HG03520 (cell line): ENCODE data around the gene GABBR2.

Source experiments
- ATAC-seq: cut with Tn5 transposase; IDR thresholded peaks from one replicate; pipeline ENCODE4 v1.9.1; 2021; ENCODE audit warnings: mild to moderate bottlenecking, moderate library complexity; ENCODE audit not compliant: unreplicated experiment

The GABBR2 gene

DNA sequence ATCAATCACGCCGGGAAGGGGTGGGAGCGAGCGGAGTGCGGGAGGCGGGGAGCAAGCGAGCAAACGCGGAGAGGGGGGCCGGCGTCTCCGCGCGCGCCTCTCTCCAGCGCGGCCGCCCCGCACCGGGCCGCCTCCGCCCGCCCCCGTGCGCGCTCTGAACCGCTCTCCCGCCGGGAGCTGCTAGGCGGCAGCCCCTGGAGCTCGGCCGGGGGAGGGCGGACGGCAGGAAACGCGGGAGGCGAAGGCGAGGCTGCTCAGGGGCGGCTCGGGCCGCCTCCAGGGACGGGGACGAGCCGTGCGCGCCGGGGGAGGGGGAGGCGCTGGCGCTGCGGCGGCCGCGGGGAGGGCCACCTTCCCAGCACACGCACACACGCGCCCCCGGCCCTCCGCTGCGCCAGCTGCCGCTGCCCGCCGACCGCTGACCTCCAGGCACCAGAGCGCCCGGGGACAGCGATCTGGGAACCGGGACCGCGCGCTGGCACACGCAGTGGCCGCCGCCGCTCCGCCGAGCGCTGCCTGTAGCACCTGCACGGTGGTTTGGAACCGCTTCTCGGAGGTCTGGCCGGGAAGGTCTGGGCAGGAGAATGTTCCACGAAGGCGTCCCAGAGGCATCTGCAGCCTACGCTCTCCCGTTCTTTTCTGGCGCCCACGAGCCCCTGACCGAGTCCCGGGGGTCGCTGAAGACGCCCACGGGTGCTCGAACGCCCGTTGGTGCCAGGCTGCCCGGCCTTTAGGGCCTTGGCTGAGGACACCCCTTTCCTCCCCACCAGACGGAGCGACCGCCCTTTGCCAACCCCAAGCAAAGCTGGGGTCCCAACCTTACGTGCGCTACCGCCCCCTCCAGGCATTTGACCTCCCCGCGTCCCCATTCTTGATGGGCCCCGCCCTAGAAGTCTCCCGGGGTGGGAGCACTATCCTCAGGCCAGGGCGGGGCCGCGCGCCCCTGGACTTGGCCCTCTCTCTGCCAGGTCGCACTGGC, at the start of gene GABBR2:
Gene GABBR2, minus strand, starts transcription at position 3 of the 979 bp plus-strand sequence. CDS start 198 bp downstream, outside the sequence.
- ATAC-seq: no peak

DNA sequence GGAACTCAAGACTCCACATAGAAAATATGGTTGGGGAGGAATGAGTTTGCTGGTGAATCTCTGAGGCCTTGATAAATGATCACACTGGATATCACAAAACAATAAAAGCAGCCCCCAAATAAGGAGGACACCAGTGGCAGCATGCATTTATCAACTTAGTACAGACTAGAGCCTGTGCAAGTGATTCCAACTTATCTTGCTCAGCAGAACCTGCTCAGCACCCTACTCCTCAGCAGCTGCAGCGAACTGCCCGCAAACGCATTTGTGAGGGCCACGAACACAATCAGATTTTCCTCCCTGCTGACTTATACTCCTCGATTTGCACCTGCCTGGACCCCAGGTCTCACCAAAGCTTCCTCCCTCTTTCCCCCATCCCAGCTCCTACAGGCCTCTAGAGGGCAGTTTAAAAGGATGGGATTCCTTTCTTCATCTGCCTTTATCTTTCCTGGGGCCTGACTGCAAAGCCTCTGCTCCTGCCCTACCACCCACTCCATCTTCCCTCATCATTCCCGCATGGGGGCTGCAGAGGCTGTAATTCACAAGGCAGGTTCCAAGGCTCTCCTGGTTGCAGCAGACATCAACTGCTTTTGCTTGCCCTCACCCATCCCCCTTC, 46.4 kb upstream of the GABBR2 start:
- no peak for ATAC-seq

DNA sequence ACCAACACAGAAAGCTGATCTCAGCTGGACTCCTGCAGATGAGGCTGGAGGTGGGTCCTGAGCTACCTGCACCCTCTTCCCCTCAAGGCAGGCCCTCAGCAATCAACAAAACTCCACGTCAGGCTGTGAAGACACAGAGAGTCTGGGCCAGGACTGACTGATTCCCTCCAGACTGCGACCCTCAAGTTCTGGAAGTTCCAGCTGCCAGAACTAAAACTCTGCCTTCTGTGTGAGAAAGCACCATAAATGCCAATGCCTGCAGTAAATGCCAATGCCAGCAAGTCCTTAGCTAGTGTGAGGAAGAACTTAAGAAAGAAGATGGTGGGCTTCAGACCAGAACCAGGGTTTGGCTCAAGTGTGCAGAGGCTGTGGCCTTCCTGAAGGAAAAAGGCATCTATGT, 42.5 kb upstream of the GABBR2 start:
- ATAC-seq: no peak

DNA sequence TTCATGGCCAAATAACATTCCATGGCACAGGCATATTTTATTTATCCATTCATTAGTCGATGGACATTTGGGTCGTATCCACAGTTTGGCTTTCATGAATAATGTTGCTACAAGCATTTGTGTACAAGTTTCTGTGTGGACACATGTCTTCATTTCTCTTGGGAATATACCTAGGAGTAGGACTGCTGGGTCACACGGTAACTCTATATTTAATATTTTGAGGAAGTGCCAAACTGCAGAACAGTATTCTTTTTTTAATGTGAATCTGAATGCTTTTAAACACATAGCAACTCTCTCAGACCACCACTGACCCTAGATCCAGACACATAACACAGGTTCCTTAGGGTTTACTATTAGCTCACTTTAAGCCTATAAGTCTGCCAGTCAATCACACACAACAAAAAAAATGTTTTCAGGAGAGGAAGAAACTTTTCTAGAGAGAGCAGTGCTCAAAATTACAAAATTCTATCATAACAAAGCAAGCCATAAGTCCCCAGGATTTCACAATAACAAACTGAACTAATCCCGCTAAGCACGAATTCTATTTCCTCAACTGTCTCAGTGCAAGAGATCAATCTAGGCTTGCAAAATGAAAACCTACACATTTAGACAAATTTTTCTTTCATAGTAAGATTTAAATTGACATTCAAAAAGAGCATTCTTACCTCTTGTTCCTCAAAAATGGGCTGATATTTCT, 41.8 kb upstream of the GABBR2 start:
- no peak for ATAC-seq

DNA sequence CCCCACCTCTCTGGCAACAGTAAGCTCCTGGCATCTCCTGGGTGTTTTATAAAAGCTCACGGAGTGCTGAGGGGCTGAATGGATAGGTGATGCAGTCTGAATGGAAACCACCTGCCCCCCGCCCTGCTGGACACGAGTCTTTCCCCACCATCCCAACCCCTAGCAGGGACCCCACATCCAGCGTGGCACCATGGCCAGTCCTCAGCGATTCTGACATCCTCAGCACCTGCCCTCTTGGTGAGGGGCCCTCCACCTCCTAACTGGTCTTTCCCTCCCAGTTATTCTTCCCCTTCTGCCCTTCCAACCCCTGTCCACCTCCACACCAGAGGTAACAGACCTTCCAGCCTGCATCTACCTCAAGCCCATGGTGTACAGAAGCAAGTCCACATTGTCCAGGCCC, 38.7 kb upstream of the GABBR2 start:
- ATAC-seq: no peak

DNA sequence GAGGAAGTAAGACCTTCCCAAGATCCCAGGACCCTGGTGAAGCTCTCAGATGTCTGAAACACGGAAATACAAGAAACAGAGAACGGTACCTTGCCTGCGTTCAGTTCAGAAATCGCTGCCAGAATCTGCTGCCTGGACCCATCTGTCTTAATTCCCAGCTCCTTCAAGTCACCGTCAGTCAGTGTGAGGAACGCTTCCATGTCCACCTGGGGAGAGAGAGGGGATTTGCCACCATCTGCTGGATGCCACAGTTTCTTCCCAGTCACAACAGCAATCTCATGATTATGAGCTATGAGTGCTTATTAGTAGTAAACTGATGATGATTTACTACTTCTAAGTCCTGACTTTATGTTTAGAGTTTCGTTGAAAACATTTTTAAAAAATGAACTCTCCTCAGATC, 36.7 kb upstream of the GABBR2 start:
- ATAC-seq: no peak

DNA sequence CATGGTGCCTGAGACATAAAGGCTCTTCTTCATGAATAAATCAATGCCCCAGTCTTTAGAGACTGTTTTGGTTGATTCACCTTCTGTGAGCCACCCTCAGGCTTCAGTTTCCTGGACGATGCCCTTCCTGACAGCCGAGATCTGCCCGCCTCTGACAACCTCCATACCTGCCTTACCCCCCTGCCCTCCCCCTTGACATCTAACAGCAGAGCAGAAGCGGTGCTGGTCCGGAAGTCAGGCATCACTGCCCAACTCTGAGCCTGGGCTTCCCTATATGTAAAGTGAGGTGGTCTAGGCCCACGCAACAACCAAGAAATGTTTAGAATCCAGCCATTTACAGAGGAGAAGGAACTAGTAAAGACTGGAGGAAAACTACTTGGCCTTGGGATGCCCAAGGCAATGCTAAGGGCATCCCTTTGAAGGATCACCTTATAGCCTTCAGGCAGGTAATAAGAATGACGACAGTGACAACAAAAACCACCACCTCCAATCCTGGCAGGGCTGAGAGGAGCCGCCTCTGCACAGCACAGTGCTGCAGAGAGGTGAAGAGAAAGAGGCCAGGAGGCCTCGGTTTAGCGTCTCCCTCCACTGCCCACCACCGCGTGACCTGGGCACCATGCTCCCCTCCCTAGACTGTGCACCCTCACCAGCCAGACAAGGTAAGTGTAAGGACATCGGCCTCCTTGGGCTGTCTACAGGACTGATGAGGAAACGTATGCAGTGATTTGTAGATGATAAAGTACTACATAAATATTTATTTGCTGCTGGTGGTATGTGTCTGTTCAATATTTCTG, 35.3 kb upstream of the GABBR2 start:
- ATAC-seq: no peak

DNA sequence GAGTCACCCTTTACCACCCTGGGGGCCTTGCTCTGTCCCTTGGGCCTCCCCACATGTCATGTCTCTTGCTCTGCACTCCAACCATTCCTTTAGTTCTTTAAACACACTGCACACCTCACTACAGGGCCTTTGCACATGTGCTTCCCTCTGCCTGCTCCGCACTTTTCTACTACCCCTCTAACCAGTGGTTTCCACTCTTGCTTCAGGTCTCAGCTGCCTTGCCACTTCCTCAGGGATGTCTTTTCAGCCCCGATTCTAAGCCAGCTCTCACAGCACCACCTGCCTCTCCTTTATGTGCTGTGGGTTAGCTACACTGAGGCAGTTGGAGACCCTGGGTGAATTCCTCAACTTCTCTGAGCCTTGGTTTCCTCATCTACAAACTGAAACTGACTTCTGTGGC, 34.6 kb upstream of the GABBR2 start:
- no peak for ATAC-seq

DNA sequence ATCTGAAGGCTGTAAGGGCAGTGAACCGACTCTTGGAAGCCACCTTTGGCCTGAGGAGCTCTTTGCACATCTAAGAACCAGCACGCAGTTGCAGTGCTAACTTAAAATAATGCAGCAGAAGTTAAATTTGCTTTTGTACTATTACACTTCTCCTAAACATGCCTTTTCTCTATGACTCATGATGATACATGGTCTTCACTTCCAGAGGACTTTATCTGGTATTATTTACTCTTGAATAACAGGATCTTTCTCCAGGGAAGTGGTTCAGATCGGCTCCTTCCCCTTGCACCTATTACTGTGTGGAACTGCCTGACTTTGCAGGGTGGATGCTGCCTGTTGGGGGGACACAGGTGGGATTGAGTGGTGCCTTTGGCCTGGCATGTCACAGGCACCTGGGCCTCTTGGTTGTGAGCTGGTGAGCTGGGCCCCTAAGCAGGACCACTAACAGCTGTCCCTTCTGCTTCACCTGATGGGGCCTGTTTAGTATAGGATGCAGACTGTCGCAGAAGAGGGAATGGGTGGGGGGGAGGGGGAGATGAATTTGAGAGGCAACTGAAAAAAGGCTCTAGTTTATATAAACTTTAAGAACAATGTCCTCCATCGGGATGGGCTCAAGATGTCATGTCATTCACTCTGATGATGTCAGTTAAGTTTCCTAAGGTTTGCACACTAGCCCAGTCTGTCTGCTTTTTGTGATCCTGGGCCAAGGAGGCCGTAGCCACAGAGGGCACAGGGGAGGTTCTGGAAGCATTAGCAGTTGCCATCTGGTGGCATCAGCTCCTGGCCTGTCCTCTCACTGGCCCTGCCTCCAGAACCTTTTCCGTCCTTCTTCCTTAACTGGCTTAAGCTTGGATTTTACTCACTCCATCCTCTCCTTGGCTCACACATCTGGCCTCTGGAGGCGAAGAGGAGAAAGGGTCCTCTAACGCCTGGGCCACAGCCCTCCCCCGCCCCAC, 33.9 kb upstream of the GABBR2 start:
- ATAC-seq: no peak

DNA sequence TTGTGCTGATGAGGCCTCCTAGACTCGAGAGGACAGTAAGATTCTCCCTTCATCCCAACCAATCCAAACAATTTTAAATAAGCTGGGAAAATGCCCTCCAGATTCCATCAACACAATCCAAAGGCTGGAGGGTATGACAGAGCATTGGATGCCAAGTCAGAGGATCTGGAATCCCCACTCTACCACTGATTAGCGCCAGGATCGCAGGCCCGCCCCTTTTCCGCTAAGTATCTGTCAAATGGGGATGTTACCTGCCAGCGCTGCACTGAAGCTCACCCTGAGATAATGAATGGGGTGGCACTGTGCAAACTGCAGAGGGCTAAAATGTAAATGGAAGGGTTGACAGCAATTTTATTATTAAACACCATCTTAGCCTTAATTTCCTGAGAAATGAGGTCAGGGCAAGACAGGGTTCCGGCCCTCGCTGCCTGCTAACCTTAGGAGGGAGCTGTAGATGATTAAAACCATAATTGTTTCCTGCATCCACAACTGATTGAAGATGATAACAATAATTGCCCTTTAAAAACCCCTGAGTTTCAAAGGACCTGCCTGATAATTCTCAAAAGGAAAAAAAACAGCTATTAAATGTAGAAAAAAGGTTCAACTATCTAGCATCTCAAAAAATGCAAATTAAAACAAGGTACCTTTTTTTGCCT, 31.6 kb upstream of the GABBR2 start:
- ATAC-seq: no peak

DNA sequence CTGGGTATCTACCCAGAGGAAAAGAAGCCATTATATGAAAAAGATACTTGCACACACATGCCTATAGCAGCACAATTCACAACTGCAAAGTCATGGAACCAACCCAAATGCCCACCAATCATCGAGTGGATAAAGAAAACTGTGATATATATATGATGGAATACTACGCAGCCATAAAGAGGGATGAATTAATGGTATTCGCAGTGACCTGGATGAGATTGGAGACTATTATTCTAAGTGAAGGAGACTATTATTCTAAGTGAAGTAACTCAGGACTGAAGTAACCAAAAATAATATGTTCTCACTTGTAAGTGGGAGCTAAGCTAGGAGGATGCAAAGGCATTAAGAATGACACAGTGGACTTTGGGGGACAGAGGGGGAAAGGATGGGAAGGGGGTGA, 30.0 kb upstream of the GABBR2 start:
- ATAC-seq: no peak

DNA sequence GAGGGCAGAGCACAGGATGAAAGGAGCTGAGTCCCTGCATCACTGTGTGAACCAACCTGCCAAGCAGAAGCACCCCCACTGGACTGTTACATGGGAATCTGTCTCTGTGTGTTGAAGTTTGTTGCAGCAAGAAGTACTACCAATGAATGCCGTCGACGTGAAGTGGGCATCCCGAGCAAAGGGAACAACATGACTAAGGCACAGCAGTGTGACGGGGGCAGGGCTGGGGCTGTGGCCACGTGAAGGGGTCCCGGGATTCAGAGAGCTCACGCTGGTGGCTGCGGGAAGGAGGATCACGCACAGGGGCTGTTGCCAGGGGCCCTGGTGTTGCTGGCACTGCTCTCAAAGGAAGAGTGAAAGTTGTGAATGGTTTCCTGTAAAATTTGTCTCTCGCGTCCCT, 27.5 kb upstream of the GABBR2 start:
- no peak for ATAC-seq

DNA sequence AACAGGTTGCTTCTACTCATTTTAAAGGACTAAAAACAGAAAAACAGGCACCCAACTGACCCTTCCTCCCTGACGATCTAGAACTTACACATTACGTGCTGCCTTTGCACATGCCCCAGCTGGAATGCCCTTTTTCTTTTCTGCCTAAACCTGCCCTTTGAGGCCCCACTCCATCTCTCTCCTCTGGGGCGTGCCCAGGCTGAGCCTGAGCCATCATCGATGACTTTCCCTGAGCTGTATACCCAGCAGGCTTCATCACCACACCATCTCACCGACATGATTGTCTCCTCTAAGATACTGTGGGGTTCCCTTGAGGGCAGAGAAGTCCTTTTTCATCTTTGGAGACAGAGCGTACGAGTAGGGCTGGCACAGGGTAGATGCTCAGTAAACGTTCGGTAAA, 24.1 kb upstream of the GABBR2 start:
- no peak for ATAC-seq

DNA sequence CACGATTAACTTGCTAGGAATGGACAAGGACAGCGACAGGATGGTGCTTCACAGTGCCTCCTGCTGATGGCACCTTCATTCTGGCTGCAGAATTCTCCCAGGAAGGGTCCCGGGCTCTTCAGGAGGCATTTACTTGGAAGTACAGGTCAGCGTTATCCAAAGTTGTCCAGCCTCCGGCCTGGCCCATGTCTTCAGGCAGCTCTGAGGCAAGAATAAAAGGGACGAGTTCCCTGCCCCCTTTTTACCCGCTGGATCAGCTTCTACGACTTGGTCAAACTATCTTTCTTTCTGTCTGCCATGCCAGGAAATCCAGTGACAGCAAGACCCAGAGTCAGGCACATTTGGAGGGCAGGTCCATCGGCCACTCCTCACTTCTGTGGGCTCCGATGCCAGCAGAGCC, 23.4 kb upstream of the GABBR2 start:
- no peak for ATAC-seq

DNA sequence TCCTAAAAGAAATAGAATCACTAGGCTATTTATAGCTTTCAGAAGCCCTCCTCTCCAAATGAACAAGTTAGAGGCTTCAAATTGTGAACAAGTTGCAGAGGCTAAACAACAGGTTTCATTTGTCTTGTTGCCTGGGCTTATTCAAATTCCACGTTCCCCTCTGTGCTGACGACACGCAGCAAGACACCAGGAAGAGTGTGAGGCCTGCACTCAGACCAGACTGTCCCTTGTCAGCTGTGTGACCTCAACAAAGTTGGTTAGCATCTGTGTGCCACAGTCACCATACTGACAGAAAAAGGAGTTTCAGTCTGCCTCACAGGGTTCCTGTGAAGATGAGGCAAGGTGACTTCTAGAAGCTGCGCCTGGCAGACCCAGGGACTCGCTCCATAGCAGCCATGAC, 22.1 kb upstream of the GABBR2 start:
- ATAC-seq: no peak

DNA sequence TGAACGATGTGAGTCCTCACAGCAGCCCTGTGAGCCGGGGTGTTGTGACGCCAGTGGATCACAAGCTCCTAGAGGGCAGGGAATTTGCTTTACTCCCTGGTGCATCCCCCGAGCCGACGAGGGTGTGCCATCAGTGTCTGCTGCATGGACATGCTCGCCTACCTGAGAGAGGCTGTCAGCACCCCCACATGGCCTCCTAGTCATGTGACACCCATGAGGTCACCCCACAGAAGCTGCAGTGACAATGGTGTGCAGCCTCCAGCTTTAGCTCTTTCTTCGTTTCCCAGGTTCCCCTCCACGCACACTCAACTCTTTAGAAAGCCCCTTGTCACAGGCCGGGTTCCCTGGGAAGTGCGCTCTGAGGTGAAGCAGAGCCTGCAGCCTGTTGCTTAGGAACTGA, 19.8 kb upstream of the GABBR2 start:
- ATAC-seq: no peak

DNA sequence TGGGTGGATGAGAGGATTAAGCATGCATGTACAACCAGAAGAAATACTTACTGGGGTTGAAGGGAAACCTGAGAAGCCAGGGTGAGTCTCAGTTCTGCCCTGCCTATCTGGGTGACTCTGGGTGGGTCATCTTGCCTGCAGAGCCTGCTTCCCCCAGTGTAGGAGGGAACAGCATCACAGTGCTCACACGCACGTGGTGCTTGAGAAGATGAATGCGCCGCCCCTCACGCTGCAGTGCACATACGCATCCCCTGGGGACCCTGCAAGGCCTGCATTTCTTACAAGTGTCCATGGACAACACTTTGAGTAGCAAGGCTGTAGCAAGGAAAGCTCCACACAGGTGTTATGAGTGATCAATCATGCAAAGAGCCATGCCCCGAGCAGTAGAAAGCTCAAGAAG, 18.7 kb upstream of the GABBR2 start:
- no peak for ATAC-seq

DNA sequence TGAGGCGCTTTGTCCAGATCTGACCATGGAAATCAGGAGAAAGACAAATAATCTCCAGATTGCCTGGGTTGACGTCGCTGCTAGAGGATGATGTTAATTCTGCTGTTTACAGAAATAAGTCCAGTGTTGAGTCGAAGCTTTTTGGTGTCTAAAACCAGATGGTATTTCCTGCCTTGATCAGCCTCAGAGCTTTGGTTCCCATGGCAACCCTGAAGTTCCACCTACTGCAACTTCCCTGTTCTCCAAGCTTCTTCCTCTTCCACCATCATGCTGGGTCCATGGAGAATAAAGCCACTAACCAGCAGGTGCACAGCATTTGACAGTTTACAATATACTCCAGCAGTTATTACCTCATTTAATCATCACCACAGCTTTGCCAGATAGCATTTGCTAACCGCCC, 18.0 kb upstream of the GABBR2 start:
- no peak for ATAC-seq

DNA sequence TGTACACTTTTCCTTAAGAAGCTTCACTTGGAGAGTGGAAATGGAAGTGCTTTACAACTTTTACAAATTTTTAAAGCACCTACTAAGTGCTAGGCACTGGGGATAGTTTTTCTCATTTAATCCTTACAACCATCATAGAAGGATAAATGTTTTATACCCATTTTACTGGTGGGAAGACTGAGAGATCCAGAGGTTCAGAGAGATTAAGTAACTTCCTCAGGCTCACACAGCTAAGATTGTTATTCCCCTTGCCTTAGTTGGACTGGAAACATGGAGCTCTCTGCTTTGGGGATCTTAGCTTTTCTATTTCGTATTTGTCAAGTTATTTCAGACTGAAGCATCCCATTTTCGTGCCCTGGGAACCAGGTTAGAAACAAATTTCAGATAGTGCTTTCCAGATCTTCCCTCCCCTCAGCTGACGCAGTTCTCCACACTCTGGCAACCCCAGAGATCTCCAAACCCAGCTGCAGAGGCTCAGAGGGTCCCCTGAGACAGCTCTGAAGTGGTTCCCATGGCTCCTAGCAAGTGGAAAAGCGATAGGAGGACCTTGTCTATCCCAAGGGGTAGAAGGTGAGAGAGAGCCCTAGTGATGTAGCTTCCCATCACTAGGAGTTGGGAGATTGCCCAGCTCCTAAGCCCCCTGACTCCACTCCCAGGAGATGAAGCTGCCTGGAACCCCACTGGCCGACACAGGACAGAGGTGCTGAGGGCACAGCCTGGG, 16.2 kb upstream of the GABBR2 start:
- no peak for ATAC-seq
